Mesothelial cell of epicardium (in vitro differentiated cells): ENCODE measurements around the gene VPS54. TPM values are rescaled to one million over a fixed set of nuclear protein-coding genes. Genes with fewer than 3 reads are reported as not detected.
A peak's percentile ranks its signal among the peaks of the same experiment; 100 is the strongest.

ENCODE experiments used
- DNase-seq, 2 experiments: peaks; one replicate each; pipeline ENCODE4 v3.0.0; 2021; ENCODE audit warnings: low spot score in 2 of 2; ENCODE audit not compliant: unreplicated experiment in 2 of 2
- H3K27ac Mint-ChIP-seq: 2 replicates; pipeline ENCODE4 v1.8.0; 2021; ENCODE audit warnings: mixed read lengths
- H3K27me3 Mint-ChIP-seq: 2 replicates; pipeline ENCODE4 v1.8.0; 2021; ENCODE audit warnings: low read depth, mixed read lengths
- H3K36me3 Mint-ChIP-seq: 2 replicates; pipeline ENCODE4 v1.8.0; 2021; ENCODE audit warnings: mixed read lengths
- H3K4me1 Mint-ChIP-seq: 2 replicates; pipeline ENCODE4 v1.8.0; 2021; ENCODE audit warnings: mixed read lengths
- H3K4me3 Mint-ChIP-seq: 2 replicates; pipeline ENCODE4 v1.8.0; 2021; ENCODE audit warnings: mild to moderate bottlenecking, moderate library complexity, mixed read lengths
- H3K9me3 Mint-ChIP-seq: 2 replicates; pipeline ENCODE4 v1.8.0; 2021; ENCODE audit warnings: mixed read lengths
- total RNA-seq: library from RNA; stranded (reverse); gene quantifications from 3 replicates; pipeline ENCODE4 v1.2.1, GENCODE V29; 2021
- TF ChIP-seq, protein P1 (sequence below): fragments of 200-600 bp; sonication (generic); IDR thresholded peaks from one replicate; pipeline ENCODE4 v1.5.0; 2021; ENCODE audit warnings: antibody characterized with exemption; ENCODE audit not compliant: unreplicated experiment

Gene VPS54
- total RNA-seq, 1 donor from 2014 or later, result 35.4 TPM

DNA sequence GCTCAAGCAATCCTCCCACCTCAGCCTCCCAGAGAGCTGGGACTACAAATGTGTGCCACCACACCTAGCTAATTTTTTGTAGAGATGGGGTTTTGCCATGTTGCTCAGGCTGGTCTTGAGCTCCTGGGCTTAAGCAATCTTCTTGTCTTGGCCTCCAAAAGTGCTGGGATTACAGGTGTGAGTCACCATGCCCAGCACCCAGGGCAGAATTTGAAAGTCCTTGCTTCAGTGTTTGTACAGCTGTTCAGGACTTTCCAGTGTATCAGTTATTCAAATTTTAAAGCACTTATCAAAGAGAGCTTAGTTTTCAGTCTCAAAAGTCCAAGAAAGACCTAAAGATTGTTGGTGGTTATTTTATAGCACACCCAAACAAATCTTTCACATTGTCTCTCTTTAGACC, 43.6 kb upstream of the VPS54 start:
- TF ChIP-seq, protein P1, sequence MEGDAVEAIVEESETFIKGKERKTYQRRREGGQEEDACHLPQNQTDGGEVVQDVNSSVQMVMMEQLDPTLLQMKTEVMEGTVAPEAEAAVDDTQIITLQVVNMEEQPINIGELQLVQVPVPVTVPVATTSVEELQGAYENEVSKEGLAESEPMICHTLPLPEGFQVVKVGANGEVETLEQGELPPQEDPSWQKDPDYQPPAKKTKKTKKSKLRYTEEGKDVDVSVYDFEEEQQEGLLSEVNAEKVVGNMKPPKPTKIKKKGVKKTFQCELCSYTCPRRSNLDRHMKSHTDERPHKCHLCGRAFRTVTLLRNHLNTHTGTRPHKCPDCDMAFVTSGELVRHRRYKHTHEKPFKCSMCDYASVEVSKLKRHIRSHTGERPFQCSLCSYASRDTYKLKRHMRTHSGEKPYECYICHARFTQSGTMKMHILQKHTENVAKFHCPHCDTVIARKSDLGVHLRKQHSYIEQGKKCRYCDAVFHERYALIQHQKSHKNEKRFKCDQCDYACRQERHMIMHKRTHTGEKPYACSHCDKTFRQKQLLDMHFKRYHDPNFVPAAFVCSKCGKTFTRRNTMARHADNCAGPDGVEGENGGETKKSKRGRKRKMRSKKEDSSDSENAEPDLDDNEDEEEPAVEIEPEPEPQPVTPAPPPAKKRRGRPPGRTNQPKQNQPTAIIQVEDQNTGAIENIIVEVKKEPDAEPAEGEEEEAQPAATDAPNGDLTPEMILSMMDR, result no peak
- peaks cover 49% of the 10 kb centered on the region for H3K4me1 Mint-ChIP-seq
- H3K27me3 Mint-ChIP-seq, result no peaks in the 10 kb centered on the region
- no peaks in the 10 kb centered on the region for H3K9me3 Mint-ChIP-seq
- peak overlapping the region; percentile 33 for H3K27ac Mint-ChIP-seq
- no peak for DNase-seq
- H3K36me3 Mint-ChIP-seq, result no peaks in the 10 kb centered on the region
- no peak overlapping the region for H3K4me3 Mint-ChIP-seq

DNA sequence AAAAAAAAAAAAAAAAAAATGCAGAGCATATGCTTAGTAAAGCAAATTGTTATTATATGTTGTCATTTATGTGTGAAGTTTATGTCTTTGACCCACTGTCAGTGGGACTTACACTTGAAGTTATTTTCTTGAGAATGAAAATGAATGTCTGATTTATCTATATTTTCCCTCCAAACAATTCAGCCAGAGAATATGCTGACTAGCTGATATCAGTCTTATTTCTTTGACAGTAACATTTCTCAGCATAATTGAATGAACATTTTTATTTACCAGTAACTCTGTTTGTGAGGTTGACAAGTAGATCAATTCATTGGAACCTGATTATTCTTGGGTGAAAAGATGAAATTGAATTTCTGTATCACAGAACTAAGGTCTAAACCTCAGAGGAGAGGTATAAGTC, 40.0 kb upstream of the VPS54 start:
- Mint-ChIP-seq H3K4me3 (no peak overlapping the region), H3K27ac (no peak overlapping the region), H3K27me3 (no peaks in the 10 kb centered on the region), H3K9me3 (no peaks in the 10 kb centered on the region), H3K36me3 (no peaks in the 10 kb centered on the region), H3K4me1 (peaks cover 31% of the 10 kb centered on the region)
- TF ChIP-seq, protein P1, result no peak
- no peak for DNase-seq

DNA sequence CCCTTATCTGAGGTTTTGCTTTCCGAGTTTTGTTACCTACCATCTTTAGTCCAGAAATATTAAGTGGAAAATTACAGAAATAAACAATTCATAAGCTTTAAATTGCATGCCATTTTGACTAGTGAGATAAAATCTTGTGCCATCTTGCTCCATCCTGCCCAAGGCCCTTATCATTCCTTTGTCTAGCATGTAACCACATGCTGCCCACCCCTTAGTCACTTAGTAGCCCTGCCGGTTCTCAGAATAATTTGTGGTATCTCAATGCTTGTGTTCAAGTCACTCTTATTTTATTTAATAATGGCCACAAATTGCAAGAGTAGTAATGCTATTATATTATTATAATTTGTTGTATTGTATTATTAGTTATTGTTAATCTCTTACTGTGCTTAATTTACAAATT, 36.8 kb upstream of the VPS54 start:
- Mint-ChIP-seq H3K27ac (no peak overlapping the region), H3K4me1 (peaks cover 32% of the 10 kb centered on the region)

DNA sequence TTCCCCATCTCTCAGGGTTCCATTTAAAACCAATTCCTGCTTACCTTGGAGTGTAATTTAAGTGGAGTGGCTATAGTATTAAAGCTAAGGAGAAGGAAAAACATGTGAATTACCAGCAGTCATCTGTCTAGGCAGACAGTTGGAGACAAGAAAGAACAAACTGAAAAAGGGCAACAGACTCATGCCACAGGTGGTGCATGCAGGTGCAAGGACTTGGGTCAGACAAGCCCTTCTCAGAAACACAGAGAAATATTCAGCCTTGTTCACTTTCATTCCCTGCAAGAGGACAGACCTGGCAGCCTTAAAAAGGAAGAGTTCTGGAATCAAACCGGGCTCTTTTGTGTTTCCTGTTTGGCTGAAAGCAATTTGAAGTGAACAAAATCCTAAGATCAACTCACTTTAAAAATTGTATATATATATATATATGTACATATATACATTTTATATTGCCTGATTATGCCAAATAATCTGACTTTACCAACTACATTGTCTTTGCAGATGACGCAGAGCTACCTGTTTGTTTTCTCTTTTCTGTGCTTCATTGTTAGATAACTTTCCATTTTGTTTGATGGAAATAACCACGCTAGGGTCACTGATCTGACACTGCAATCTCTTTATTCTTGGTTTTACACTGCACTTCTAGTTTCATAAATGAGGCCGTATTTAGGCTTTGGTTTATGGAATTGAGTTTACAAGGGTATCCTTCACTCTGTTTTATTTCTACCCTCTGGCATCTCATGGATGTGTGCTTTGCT, 35.1 kb upstream of the VPS54 start:
- H3K36me3 Mint-ChIP-seq, result no peaks in the 10 kb centered on the region
- no peaks in the 10 kb centered on the region for H3K9me3 Mint-ChIP-seq
- peaks cover 37% of the 10 kb centered on the region for H3K4me1 Mint-ChIP-seq
- no peaks in the 10 kb centered on the region for H3K27me3 Mint-ChIP-seq
- H3K27ac Mint-ChIP-seq, result no peak overlapping the region
- TF ChIP-seq, protein P1, result no peak
- no peak overlapping the region for H3K4me3 Mint-ChIP-seq
- no peak for DNase-seq

More for the DNA sequence above, 36.8 kb upstream of the VPS54 start:
- Mint-ChIP-seq H3K36me3 (no peaks in the 10 kb centered on the region), H3K27me3 (no peaks in the 10 kb centered on the region), H3K9me3 (no peaks in the 10 kb centered on the region), H3K4me3 (no peak overlapping the region)
- no peak for DNase-seq
- TF ChIP-seq, protein P1, result no peak

DNA sequence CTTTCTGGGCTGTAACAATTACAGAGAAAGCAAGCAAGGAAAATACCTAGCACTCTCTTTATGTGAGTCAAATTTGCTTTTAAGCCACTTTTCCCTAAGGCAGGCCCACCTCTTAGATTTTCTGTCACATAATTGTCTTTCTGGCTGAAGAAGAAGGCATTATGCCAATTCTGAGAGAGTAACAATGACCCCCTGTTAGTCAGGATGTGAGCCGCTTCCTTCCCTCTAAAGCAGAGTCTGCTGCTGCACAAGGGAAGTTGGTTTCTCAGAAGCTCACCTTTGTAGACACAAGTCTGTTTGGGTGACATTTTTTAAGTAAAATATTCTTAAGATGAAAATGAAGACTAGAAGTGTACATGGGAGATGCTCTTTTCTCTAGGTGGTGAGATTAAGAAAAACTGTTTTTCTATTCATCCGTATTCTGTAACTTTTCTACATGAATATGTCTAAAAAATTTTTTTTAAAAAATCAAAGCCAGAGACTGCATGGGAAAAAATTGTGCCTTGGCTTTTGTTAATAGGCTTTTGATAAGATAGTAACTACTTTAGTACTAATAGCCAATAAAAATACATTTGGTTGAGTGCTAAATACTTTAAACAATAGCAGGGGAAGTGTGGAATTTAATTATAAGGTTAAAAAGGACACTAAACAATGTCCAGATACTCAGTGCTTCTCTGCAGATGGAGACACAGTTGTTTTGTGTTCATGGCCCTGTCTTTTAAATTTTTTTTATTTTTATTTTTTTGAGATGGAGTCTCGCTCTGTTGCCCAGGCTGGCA, 33.4 kb upstream of the VPS54 start:
- Mint-ChIP-seq H3K27ac (no peak overlapping the region), H3K36me3 (no peaks in the 10 kb centered on the region), H3K9me3 (no peaks in the 10 kb centered on the region), H3K4me3 (no peak overlapping the region), H3K27me3 (no peaks in the 10 kb centered on the region), H3K4me1 (peaks cover 37% of the 10 kb centered on the region)
- TF ChIP-seq, protein P1, result no peak
- no peak for DNase-seq
